ENCODE measurements around the gene BYSL.

GRCh38 chr6:41885930-41886329 lies 35.4 kb upstream of the BYSL start:
- TF ChIP-seq EZH2 (IDR thresholded peaks at IDR 0.05; ENCODE audit: low read length, unreplicated experiment): no peak
- no peak for TF ChIP-seq CTCF (conservative IDR thresholded peaks at IDR 0.05; ENCODE audit: low read depth, low read length)

All from PC-3 (cell line).